B cell (primary cell): ENCODE results near the gene CLEC18B. TPM values are rescaled to one million over a fixed set of nuclear protein-coding genes. Genes with fewer than 3 reads are reported as not detected.
"Not testable (repeated sequence)": the region's sequence is repeated elsewhere in the genome, so short reads cannot be mapped to it uniquely, and the experiment has no call there.

Experiments
- ATAC-seq: fragments of 200-7000 bp; cut with Tn5 transposase; one replicate; pipeline ENCODE4 v1.10.0; 2021; ENCODE audit warnings: low read depth, mild to moderate bottlenecking, moderate number of reproducible peaks, moderate library complexity
- CTCF ChIA-PET: fragments of 350-600 bp; sonication (Branson Sonifier 250); formaldehyde crosslinking; loops from one replicate; lab custom pipeline; 2021; ENCODE audit warnings: antibody characterized with exemption, inconsistent platforms; lab: Charles Lee
- POLR2A ChIA-PET: fragments of 350-600 bp; sonication (Branson Sonifier 250); formaldehyde crosslinking; loops from one replicate; lab custom pipeline; 2021; ENCODE audit warnings: antibody characterized with exemption; lab: Charles Lee
- DNase-seq: peaks from one replicate; pipeline ENCODE4 v3.0.0; 2013
- H2AFZ ChIP-seq: 2 replicates; pipeline ENCODE4 v1.6.1; 2012; ENCODE audit warnings: mild to moderate bottlenecking, low read depth, low read length; ENCODE audit not compliant: insufficient read depth, poor library complexity, severe bottlenecking
- H3K27ac ChIP-seq, 2 donors: 1 replicate in 1 of 2; 2 replicates in 1 of 2; pipeline ENCODE4 v1.5.1; 2012 to 2013; ENCODE audit warnings: low read length in 2 of 2, mild to moderate bottlenecking in 2 of 2, moderate library complexity in 1 of 2
- H3K27me3 ChIP-seq, 4 experiments: fragments of 200-600 bp in 1 of 4; sonication (generic) in 1 of 4; replicated peaks in 1 of 4; 1 replicate in 2 of 4; 2 replicates in 2 of 4; pipeline versions ENCODE4 v1.6.1 to v1.7.0; 2013 to 2016; ENCODE audit warnings: low read length in 3 of 4, mild to moderate bottlenecking in 2 of 4, mixed read lengths in 1 of 4, moderate library complexity in 1 of 4; ENCODE audit not compliant: insufficient read depth in 4 of 4, control insufficient read depth in 3 of 4; ENCODE audit errors: control extremely low read depth in 1 of 4
- H3K36me3 ChIP-seq, 2 experiments: replicated peaks in 1 of 2; 1 replicate in 1 of 2; 2 replicates in 1 of 2; pipeline versions ENCODE4 v1.6.1 to v1.7.1; 2013; ENCODE audit warnings: low read length in 1 of 2; ENCODE audit not compliant: insufficient read depth in 2 of 2, control insufficient read depth in 1 of 2; ENCODE audit errors: control extremely low read depth in 1 of 2, extremely low read depth in 1 of 2
- H3K4me1 ChIP-seq, 2 donors: fragments of 200-600 bp in 1 of 2; sonication (generic) in 1 of 2; 1 replicate in 1 of 2; 2 replicates in 1 of 2; pipeline versions ENCODE4 v1.5.1 to v1.6.1; 2013 to 2017; ENCODE audit warnings: low read length in 2 of 2; ENCODE audit not compliant: control insufficient read depth in 2 of 2, insufficient read depth in 2 of 2
- H3K4me2 ChIP-seq: replicated peaks from 2 replicates; pipeline ENCODE3; 2012; ENCODE audit warnings: mild to moderate bottlenecking, low read depth, low read length; ENCODE audit not compliant: poor library complexity, severe bottlenecking
- H3K4me3 ChIP-seq, 5 experiments: fragments of 200-600 bp in 1 of 5; sonication (generic) in 1 of 5; 1 replicate in 3 of 5; 2 replicates in 2 of 5; pipeline versions ENCODE4 v1.5.1 to v1.7.0; 2011 to 2016; ENCODE audit warnings: low read length in 4 of 5, mild to moderate bottlenecking in 4 of 5, low read depth in 2 of 5, control low read depth in 1 of 5, moderate library complexity in 1 of 5; ENCODE audit not compliant: insufficient read depth in 1 of 5; ENCODE audit errors: control extremely low read depth in 1 of 5, extremely low read depth in 1 of 5
- H3K79me2 ChIP-seq: fragments of 200-600 bp; sonication (generic); one replicate; pipeline ENCODE4 v1.6.0; 2016; ENCODE audit warnings: low read length; ENCODE audit not compliant: control insufficient read depth, insufficient read depth
- H3K9ac ChIP-seq: fragments of 200-600 bp; sonication (generic); 2 replicates; pipeline ENCODE4 v1.6.1; 2017; ENCODE audit warnings: mild to moderate bottlenecking, low read length, moderate library complexity
- H3K9me3 ChIP-seq, 3 donors: one replicate each; pipeline versions ENCODE4 v1.6.1 to v1.7.1; 2013; ENCODE audit warnings: low read length in 2 of 3; ENCODE audit not compliant: control insufficient read depth in 2 of 3, insufficient read depth in 1 of 3; ENCODE audit errors: control extremely low read depth in 1 of 3
- H4K20me1 ChIP-seq: 2 replicates; pipeline ENCODE4 v1.6.0; 2012; ENCODE audit warnings: mild to moderate bottlenecking, low read length; ENCODE audit not compliant: insufficient read depth, control insufficient read depth, poor library complexity, severe bottlenecking
- H3K27ac Mint-ChIP-seq: one replicate; pipeline ENCODE4 v1.8.0; 2021; ENCODE audit warnings: mixed read lengths
- H3K27me3 Mint-ChIP-seq: one replicate; pipeline ENCODE4 v1.8.0; 2021; ENCODE audit warnings: mixed read lengths
- H3K4me1 Mint-ChIP-seq: one replicate; pipeline ENCODE4 v1.8.0; 2021; ENCODE audit warnings: mixed read lengths
- H3K4me3 Mint-ChIP-seq: one replicate; pipeline ENCODE4 v1.8.0; 2021; ENCODE audit warnings: mixed read lengths
- H3K9me3 Mint-ChIP-seq: one replicate; pipeline ENCODE4 v1.8.0; 2022; ENCODE audit warnings: mixed read lengths; ENCODE audit not compliant: insufficient read depth
- EZH2 ChIP-seq: IDR thresholded peaks from 2 replicates; pipeline ENCODE4 v1.6.1; 2012; ENCODE audit warnings: borderline replicate concordance, low read depth, mild to moderate bottlenecking, moderate library complexity, low read length; ENCODE audit not compliant: insufficient read depth, poor library complexity, severe bottlenecking
- WGBS: methylation state at CpG from one replicate; pipeline ENCODE4 v1.1.5; 2013; ENCODE audit warnings: missing lambda C conversion rate; ENCODE audit not compliant: insufficient coverage; 5-methylcytosine and 5-hydroxymethylcytosine counted together
- intact Hi-C: fragments of 100-400 bp; cut with micrococcal nuclease; formaldehyde crosslinking; loops from one replicate; pipeline ENCODE4 v1.10.0; 2022
- polyA plus RNA-seq: library from polyadenylated mRNA; depleted of rRNA; stranded (reverse); fragments of >200 nt; gene quantifications from 2 replicates; pipeline ENCODE4 v1.2.3, GENCODE V29; 2012
- total RNA-seq, 2 donors: library from RNA; stranded (reverse); fragments of 120-200 nt in 1 of 2; gene quantifications; 1 replicate in 1 of 2; 2 replicates in 1 of 2; pipeline versions ENCODE4 v1.2.3 to v1.2.4, GENCODE V29; 2013 to 2022
- TF ChIP-seq, protein P1 (sequence below): fragments of 200-600 bp; IDR thresholded peaks from one replicate; pipeline ENCODE4 v1.8.0; 2022; ENCODE audit warnings: antibody characterized with exemption, mild to moderate bottlenecking

Gene CLEC18B
- total and polyA plus RNA-seq, 2 donors (not counting 1 experiment from before 2014, with no cell fraction given) = 1.0 to 1.6 TPM

DNA sequence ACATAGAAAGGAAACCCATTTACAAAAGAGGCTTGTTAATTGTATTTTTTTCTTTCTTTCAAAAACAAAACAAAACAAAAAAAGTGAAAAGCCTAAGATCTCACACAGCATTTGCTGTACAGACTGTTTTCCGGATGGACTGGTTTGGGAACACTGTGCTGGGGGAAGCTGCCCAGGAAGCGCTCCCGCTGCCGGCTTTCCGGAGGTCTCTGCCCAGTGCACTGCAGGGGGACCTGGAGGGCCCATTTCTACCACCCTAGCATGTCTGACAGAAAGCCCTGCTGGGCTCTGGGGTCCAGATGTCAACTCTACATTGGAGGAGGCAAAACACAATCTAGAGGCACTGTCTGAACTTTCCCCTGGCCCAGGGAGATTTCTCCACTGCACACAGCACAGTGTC lies 26.3 kb upstream of the CLEC18B start:
- Histone ChIP-seq H3K27me3 (no peaks in the 10 kb centered on the region), H3K36me3 (peaks cover 0 to 32% of the 10 kb centered on the region in 2 experiments), H4K20me1 (peaks cover 4% of the 10 kb centered on the region), H3K4me3 (no peak overlapping the region), H3K9ac (no peak overlapping the region), H3K27ac (no peak overlapping the region), H3K9me3 (no peaks in the 10 kb centered on the region), H3K4me2 (no peak overlapping the region), H3K4me1 (peaks cover 0 to 7% of the 10 kb centered on the region in 2 donors), H2AFZ (no peak overlapping the region), H3K79me2 (no peaks in the 10 kb centered on the region)
- ATAC-seq = no peak
- Mint-ChIP-seq H3K4me1 (peaks cover 9% of the 10 kb centered on the region), H3K27ac (no peak overlapping the region), H3K27me3 (no peaks in the 10 kb centered on the region), H3K4me3 (no peak overlapping the region), H3K9me3 (no peaks in the 10 kb centered on the region)
- ChIA-PET POLR2A (no interaction called here), CTCF (no interaction called here)
- WGBS = 93% methylated on average over 3 of the region's 5 CpGs
- DNase-seq = no peak
- intact Hi-C loops = no loop called here
- TF ChIP-seq, protein P1, sequence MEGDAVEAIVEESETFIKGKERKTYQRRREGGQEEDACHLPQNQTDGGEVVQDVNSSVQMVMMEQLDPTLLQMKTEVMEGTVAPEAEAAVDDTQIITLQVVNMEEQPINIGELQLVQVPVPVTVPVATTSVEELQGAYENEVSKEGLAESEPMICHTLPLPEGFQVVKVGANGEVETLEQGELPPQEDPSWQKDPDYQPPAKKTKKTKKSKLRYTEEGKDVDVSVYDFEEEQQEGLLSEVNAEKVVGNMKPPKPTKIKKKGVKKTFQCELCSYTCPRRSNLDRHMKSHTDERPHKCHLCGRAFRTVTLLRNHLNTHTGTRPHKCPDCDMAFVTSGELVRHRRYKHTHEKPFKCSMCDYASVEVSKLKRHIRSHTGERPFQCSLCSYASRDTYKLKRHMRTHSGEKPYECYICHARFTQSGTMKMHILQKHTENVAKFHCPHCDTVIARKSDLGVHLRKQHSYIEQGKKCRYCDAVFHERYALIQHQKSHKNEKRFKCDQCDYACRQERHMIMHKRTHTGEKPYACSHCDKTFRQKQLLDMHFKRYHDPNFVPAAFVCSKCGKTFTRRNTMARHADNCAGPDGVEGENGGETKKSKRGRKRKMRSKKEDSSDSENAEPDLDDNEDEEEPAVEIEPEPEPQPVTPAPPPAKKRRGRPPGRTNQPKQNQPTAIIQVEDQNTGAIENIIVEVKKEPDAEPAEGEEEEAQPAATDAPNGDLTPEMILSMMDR = no peak
- no peak for TF ChIP-seq EZH2

DNA sequence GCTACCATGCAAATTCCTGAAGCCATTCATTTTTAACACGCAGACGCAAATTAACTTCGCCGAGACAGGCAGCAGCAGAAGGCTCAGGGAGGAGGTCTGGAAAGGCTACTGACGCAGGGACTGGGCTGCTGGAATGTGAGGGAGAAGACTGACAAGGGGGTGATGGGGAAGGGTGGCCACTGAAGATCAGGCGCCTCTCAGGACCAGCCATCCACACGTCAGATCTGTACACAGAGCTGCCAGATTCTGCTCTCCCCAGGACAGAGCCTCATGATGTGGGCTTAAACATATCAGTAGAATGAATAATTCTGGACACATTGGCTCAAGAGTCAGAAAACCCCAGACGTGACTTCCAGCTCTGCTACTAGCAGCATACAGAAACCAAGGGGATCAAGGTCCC lies 25.6 kb upstream of the CLEC18B start:
- no peaks in the 10 kb centered on the region for H3K27me3 ChIP-seq
- Mint-ChIP-seq H3K27me3 (no peaks in the 10 kb centered on the region), H3K9me3 (no peaks in the 10 kb centered on the region), H3K4me3 (no peak overlapping the region), H3K27ac (no peak overlapping the region), H3K4me1 (peaks cover 2% of the 10 kb centered on the region)
- H2AFZ ChIP-seq = no peak overlapping the region
- intact Hi-C loops = no loop called here
- H3K27ac ChIP-seq = no peak overlapping the region
- DNase-seq = no peak
- WGBS = 96% methylated on average over 6 of the region's 8 CpGs
- H4K20me1 ChIP-seq = peaks cover 4% of the 10 kb centered on the region
- no peak for TF ChIP-seq EZH2
- TF ChIP-seq, protein P1 = no peak
- peaks cover 0 to 25% of the 10 kb centered on the region in 2 experiments for H3K36me3 ChIP-seq
- H3K4me1 ChIP-seq = peaks cover 0 to under 1% of the 10 kb centered on the region in 2 donors
- H3K4me2 ChIP-seq = no peak overlapping the region
- ChIA-PET POLR2A (no interaction called here), CTCF (no interaction called here)
- H3K79me2 ChIP-seq = no peaks in the 10 kb centered on the region
- H3K9me3 ChIP-seq = no peaks in the 10 kb centered on the region
- H3K4me3 ChIP-seq = no peak overlapping the region
- no peak for ATAC-seq
- no peak overlapping the region for H3K9ac ChIP-seq

DNA sequence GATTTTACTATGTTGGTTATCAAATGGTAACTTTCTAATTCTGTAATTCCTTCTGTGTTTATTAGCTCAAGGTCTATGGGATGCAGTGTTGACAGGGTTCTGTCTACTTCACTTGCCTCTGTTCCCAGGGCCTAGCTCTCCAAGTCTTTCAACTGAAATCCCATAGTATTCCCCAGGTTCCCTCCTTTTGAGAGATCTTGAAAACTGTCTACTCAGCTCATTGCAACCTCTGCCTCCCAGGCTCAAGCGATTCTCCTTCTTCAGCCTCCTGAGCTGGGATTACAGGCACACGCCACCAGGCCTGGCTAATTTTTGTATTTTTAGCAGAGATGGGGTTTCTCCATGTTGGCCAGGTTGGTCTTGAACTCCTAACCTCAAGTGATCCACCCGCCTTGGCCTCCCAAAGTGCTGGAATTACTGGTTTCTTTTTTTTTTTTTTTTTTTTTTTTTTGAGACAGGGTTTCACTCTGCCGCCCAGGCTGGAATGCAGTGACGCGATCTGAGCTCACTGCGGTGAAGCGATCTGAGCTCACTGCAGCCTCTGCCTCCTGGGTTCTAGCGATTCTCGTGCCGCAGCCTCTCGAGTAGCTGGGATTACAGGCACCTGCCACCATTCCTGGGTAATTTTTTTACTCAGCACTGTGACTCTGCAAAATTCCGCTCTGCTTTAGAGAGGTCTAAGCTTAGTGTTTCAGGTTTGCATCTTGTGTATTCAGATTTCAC lies 22.5 kb upstream of the CLEC18B start:
- H3K4me2 ChIP-seq, H3K9me3 Mint-ChIP-seq, H3K4me3 ChIP-seq, H3K4me3 Mint-ChIP-seq, H4K20me1 ChIP-seq, H3K9ac ChIP-seq, H3K4me1 Mint-ChIP-seq, H3K27me3 Mint-ChIP-seq, H3K79me2 ChIP-seq, DNase-seq, H2AFZ ChIP-seq, H3K27me3 ChIP-seq, H3K27ac Mint-ChIP-seq, H3K27ac ChIP-seq, H3K36me3 ChIP-seq, POLR2A ChIA-PET, ATAC-seq, intact Hi-C loops, CTCF ChIA-PET, H3K9me3 ChIP-seq, H3K4me1 ChIP-seq: not testable (repeated sequence)
- WGBS = 100% methylated on average over 8 of the region's 13 CpGs
